Neural cell (in vitro differentiated cells): Measurements from ENCODE around the gene IL1RL2. TPM values are rescaled to one million over a fixed set of nuclear protein-coding genes. Genes with fewer than 3 reads are reported as not detected.

Experiments used
- H2AFZ ChIP-seq: fragments of 200-600, 300-800 bp; sonication (generic), shearing (Covaris generic); 2 replicates; pipeline ENCODE4 v1.6.0; 2014; ENCODE audit warnings: low read depth, mild to moderate bottlenecking, antibody characterized with exemption, low read length, moderate library complexity
- H3F3A ChIP-seq: fragments of 200-600 bp; shearing (Covaris generic); 2 replicates; pipeline ENCODE4 v1.6.1; 2016; ENCODE audit warnings: mild to moderate bottlenecking, moderate library complexity, mixed read lengths, antibody characterized with exemption, low read length; ENCODE audit not compliant: insufficient read depth, poor library complexity, severe bottlenecking
- H3K27ac ChIP-seq: fragments of 200-600, 300-800 bp; sonication (generic), shearing (Covaris generic); 2 replicates; pipeline ENCODE4 v1.5.1; 2014; ENCODE audit warnings: mild to moderate bottlenecking, low read length, moderate library complexity
- H3K27me3 ChIP-seq: fragments of 300-800, 200-600 bp; sonication (generic), shearing (Covaris generic); 2 replicates; pipeline ENCODE4 v1.6.0; 2014; ENCODE audit warnings: mild to moderate bottlenecking, low read depth, low read length, moderate library complexity; ENCODE audit not compliant: insufficient read depth
- H3K36me3 ChIP-seq: fragments of 300-800, 200-600 bp; sonication (generic), shearing (Covaris generic); 2 replicates; pipeline ENCODE4 v1.5.1; 2014; ENCODE audit warnings: mild to moderate bottlenecking, antibody characterized with exemption, low read length, moderate library complexity; ENCODE audit not compliant: insufficient read depth
- H3K4me2 ChIP-seq: fragments of 300-800, 200-600 bp; sonication (generic), shearing (Covaris generic); 2 replicates; pipeline ENCODE4 v1.6.0; 2014; ENCODE audit warnings: mild to moderate bottlenecking, low read length
- H3K4me3 ChIP-seq: fragments of 300-800, 200-600 bp; sonication (generic), shearing (Covaris generic); 2 replicates; pipeline ENCODE4 v1.5.1; 2014; ENCODE audit warnings: mild to moderate bottlenecking, low read length, moderate library complexity
- H3K79me2 ChIP-seq: fragments of 200-600 bp; shearing (Covaris generic); replicated peaks from 2 replicates; pipeline ENCODE4 v1.6.0; 2014; ENCODE audit warnings: mild to moderate bottlenecking, low read length, moderate library complexity; ENCODE audit not compliant: insufficient read depth
- H3K9ac ChIP-seq: fragments of 300-800, 200-600 bp; sonication (generic), shearing (Covaris generic); 2 replicates; pipeline ENCODE4 v1.6.1; 2016; ENCODE audit warnings: mild to moderate bottlenecking, low read length, mixed read lengths
- H3K9me2 ChIP-seq: fragments of 200-600 bp; shearing (Covaris generic); 2 replicates; pipeline ENCODE4 v1.6.1; 2016; ENCODE audit warnings: mild to moderate bottlenecking, low read length, mixed read lengths; ENCODE audit not compliant: insufficient read depth
- H3K9me3 ChIP-seq: fragments of 200-600, 300-800 bp; sonication (generic), shearing (Covaris generic); 2 replicates; pipeline ENCODE4 v1.6.1; 2016; ENCODE audit warnings: mild to moderate bottlenecking, mixed run types, low read length, moderate library complexity, mixed read lengths
- H4K20me1 ChIP-seq: fragments of 200-600 bp; shearing (Covaris generic); 2 replicates; pipeline ENCODE4 v1.6.1; 2016; ENCODE audit warnings: mild to moderate bottlenecking, mixed run types; ENCODE audit not compliant: insufficient read depth
- EP300 ChIP-seq: fragments of 450-650 bp; conservative IDR thresholded peaks from 2 replicates; pipeline ENCODE4 v1.6.1; 2014; ENCODE audit warnings: antibody characterized with exemption, mild to moderate bottlenecking, moderate library complexity; ENCODE audit not compliant: poor library complexity, severe bottlenecking
- EZH2 ChIP-seq: fragments of 200-600, 300-800 bp; shearing (Covaris generic), sonication (generic); IDR thresholded peaks from 2 replicates; pipeline ENCODE4 v1.6.1; 2014; ENCODE audit warnings: antibody characterized with exemption, low read length, borderline replicate concordance, mild to moderate bottlenecking; ENCODE audit not compliant: insufficient read depth, poor library complexity, severe bottlenecking
- MXI1 ChIP-seq: fragments of 450-650 bp; conservative IDR thresholded peaks from 2 replicates; pipeline ENCODE4 v1.6.1; 2014; ENCODE audit warnings: antibody characterized with exemption, mild to moderate bottlenecking; ENCODE audit not compliant: poor library complexity, severe bottlenecking
- POLR2AphosphoS5 ChIP-seq: IDR thresholded peaks from 2 replicates; pipeline ENCODE4 v1.6.1; 2012
- RAD21 ChIP-seq: fragments of 450-650 bp; conservative IDR thresholded peaks from 2 replicates; pipeline ENCODE4 v1.6.1; 2014; ENCODE audit warnings: antibody characterized with exemption, mild to moderate bottlenecking, moderate library complexity
- SMC3 ChIP-seq: fragments of 450-650 bp; conservative IDR thresholded peaks from 2 replicates; pipeline ENCODE4 v1.6.1; 2014; ENCODE audit warnings: antibody characterized with exemption, mild to moderate bottlenecking, moderate library complexity; ENCODE audit not compliant: poor library complexity
- TAF1 ChIP-seq: IDR thresholded peaks from 2 replicates; pipeline ENCODE4 v1.6.1; 2012; ENCODE audit warnings: low read depth
- polyA plus RNA-seq: library from polyadenylated mRNA; depleted of rRNA; stranded (reverse); fragments of >200 nt; gene quantifications from 2 replicates; pipeline ENCODE4 v1.2.3, GENCODE V29; 2014
- TF ChIP-seq, protein P1 (sequence below): fragments of 450-650 bp; IDR thresholded peaks from 2 replicates; pipeline ENCODE4 v1.5.1; 2014; ENCODE audit warnings: antibody characterized with exemption, mild to moderate bottlenecking, moderate library complexity; ENCODE audit not compliant: poor library complexity, severe bottlenecking
- TF ChIP-seq, protein P2 (sequence below): IDR thresholded peaks from 2 replicates; pipeline ENCODE4 v1.6.1; 2012; ENCODE audit warnings: borderline replicate concordance

Gene IL1RL2
- polyA plus RNA-seq, 1 donor from 2014 or later, result not detected

DNA sequence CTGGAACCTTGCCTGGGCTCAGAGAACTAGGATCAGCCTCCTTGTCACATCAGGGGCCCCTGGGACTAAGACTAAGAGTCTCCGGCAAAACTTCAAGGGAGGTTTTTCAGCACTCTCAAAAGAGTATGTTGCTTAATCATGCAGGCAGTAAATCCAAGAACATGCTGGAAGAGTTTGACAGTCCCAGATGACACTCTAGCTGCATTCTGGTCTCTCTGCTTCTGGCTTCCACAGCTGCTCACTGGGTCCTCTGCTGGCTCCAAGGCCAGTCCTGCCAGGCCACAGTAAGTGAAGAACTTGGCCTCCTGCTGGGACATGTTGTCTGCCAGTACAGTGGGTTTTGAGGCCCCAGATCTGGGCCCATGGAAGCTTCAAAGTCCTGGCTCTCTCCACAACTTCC, 79.4 kb downstream of the IL1RL2 start:
- Histone ChIP-seq H3K79me2 (no peaks in the 10 kb centered on the region), H3F3A (no peaks in the 10 kb centered on the region), H3K36me3 (no peaks in the 10 kb centered on the region), H3K9me3 (no peaks in the 10 kb centered on the region), H3K27me3 (no peaks in the 10 kb centered on the region), H2AFZ (no peak overlapping the region), H3K9ac (no peak overlapping the region), H4K20me1 (no peaks in the 10 kb centered on the region), H3K27ac (no peak overlapping the region), H3K4me2 (no peak overlapping the region), H3K4me3 (no peak overlapping the region), H3K9me2 (no peaks in the 10 kb centered on the region)
- TF ChIP-seq MXI1 (no peak), POLR2AphosphoS5 (no peak), SMC3 (no peak), TAF1 (no peak), EP300 (no peak), RAD21 (no peak), EZH2 (no peak)
- TF ChIP-seq, protein P1, sequence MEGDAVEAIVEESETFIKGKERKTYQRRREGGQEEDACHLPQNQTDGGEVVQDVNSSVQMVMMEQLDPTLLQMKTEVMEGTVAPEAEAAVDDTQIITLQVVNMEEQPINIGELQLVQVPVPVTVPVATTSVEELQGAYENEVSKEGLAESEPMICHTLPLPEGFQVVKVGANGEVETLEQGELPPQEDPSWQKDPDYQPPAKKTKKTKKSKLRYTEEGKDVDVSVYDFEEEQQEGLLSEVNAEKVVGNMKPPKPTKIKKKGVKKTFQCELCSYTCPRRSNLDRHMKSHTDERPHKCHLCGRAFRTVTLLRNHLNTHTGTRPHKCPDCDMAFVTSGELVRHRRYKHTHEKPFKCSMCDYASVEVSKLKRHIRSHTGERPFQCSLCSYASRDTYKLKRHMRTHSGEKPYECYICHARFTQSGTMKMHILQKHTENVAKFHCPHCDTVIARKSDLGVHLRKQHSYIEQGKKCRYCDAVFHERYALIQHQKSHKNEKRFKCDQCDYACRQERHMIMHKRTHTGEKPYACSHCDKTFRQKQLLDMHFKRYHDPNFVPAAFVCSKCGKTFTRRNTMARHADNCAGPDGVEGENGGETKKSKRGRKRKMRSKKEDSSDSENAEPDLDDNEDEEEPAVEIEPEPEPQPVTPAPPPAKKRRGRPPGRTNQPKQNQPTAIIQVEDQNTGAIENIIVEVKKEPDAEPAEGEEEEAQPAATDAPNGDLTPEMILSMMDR, result no peak
- TF ChIP-seq, protein P2, sequence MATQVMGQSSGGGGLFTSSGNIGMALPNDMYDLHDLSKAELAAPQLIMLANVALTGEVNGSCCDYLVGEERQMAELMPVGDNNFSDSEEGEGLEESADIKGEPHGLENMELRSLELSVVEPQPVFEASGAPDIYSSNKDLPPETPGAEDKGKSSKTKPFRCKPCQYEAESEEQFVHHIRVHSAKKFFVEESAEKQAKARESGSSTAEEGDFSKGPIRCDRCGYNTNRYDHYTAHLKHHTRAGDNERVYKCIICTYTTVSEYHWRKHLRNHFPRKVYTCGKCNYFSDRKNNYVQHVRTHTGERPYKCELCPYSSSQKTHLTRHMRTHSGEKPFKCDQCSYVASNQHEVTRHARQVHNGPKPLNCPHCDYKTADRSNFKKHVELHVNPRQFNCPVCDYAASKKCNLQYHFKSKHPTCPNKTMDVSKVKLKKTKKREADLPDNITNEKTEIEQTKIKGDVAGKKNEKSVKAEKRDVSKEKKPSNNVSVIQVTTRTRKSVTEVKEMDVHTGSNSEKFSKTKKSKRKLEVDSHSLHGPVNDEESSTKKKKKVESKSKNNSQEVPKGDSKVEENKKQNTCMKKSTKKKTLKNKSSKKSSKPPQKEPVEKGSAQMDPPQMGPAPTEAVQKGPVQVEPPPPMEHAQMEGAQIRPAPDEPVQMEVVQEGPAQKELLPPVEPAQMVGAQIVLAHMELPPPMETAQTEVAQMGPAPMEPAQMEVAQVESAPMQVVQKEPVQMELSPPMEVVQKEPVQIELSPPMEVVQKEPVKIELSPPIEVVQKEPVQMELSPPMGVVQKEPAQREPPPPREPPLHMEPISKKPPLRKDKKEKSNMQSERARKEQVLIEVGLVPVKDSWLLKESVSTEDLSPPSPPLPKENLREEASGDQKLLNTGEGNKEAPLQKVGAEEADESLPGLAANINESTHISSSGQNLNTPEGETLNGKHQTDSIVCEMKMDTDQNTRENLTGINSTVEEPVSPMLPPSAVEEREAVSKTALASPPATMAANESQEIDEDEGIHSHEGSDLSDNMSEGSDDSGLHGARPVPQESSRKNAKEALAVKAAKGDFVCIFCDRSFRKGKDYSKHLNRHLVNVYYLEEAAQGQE, result no peak

DNA sequence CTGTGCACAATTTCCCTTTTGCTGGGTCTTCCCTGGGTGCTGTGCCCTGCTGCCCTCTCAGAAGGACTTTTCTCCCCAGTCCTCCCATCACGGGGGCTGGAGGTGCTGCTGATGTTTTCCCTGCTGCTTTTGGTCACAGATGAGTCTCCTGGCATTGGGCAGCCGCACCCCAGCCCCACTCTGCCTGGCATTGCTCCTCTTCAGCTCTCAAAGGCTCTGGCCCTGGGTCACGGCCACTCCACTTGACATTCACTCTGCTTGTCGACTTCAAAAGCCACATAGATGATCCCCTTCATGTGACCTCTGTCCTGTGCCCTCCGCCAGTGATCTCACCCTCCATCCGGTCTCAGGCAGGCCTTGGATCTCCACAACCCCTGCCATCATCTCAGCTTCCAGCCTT, 81.0 kb downstream of the IL1RL2 start:
- TF ChIP-seq MXI1, result no peak
- TF ChIP-seq RAD21, result no peak
- TF ChIP-seq EZH2, result no peak
- TF ChIP-seq TAF1, result no peak
- TF ChIP-seq EP300, result no peak
- TF ChIP-seq, protein P1, result no peak
- TF ChIP-seq, protein P2, result no peak
- TF ChIP-seq SMC3, result no peak
- TF ChIP-seq POLR2AphosphoS5, result no peak
- no peaks in the 10 kb centered on the region for H3F3A ChIP-seq
- no peaks in the 10 kb centered on the region for H3K9me3 ChIP-seq
- no peak overlapping the region for H3K4me2 ChIP-seq
- no peak overlapping the region for H3K27ac ChIP-seq
- no peaks in the 10 kb centered on the region for H4K20me1 ChIP-seq
- no peaks in the 10 kb centered on the region for H3K36me3 ChIP-seq
- no peak overlapping the region for H3K4me3 ChIP-seq
- H3K79me2 ChIP-seq, result no peaks in the 10 kb centered on the region
- no peak overlapping the region for H2AFZ ChIP-seq
- no peaks in the 10 kb centered on the region for H3K9me2 ChIP-seq
- H3K9ac ChIP-seq, result no peak overlapping the region
- H3K27me3 ChIP-seq, result no peaks in the 10 kb centered on the region
